D341Med (cell line): ENCODE measurements around the gene C11orf91.
"Not testable (repeated sequence)": the region's sequence is repeated elsewhere in the genome, so short reads cannot be mapped to it uniquely, and the experiment has no call there.

Experiments used
- DNase-seq: peaks from one replicate; pipeline ENCODE4 v3.0.0; 2012; ENCODE audit warnings: low spot score

Gene C11orf91

GRCh38 chr11:33700502-33701271 lies at the start of gene C11orf91:
Gene C11orf91 (minus strand): TSS chr11:33700826. CDS start chr11:33700740, 86 bp downstream.
- DNase-seq = peak; percentile 96

GRCh38 chr11:33747979-33748378 lies 47.4 kb upstream of the C11orf91 start:
- DNase-seq = no peak

GRCh38 chr11:33743291-33743690 lies 42.7 kb upstream of the C11orf91 start:
- no peak for DNase-seq

- no peak for DNase-seq
These were observed 41.7 kb upstream of the C11orf91 start for GRCh38 chr11:33742249-33742851.

GRCh38 chr11:33741806-33742205 lies 41.2 kb upstream of the C11orf91 start:
- no peak for DNase-seq

- no peak for DNase-seq
These were observed 36.8 kb upstream of the C11orf91 start for GRCh38 chr11:33737362-33737821.

GRCh38 chr11:33736148-33736812 lies 35.7 kb upstream of the C11orf91 start, which contains the start of gene CD59:
Gene CD59 (minus strand): TSS chr11:33736423. CDS start chr11:33722445, 13,978 bp downstream.
- peak; percentile 94 for DNase-seq

- DNase-seq = no peak
These were observed 34.9 kb upstream of the C11orf91 start for GRCh38 chr11:33735271-33736147.

GRCh38 chr11:33734441-33735270 lies 34.0 kb upstream of the C11orf91 start:
- DNase-seq = no peak

- DNase-seq = no peak
These were observed 33.4 kb upstream of the C11orf91 start for GRCh38 chr11:33733980-33734379.

GRCh38 chr11:33731723-33732531 lies 31.3 kb upstream of the C11orf91 start:
- no peak for DNase-seq

- DNase-seq = no peak
These were observed 30.1 kb upstream of the C11orf91 start for GRCh38 chr11:33730716-33731115.

- DNase-seq = not testable (repeated sequence)
These were observed 28.5 kb upstream of the C11orf91 start for GRCh38 chr11:33729072-33729664.

GRCh38 chr11:33727539-33727938 lies 26.9 kb upstream of the C11orf91 start:
- not testable (repeated sequence) for DNase-seq

GRCh38 chr11:33725496-33725895 lies 24.9 kb upstream of the C11orf91 start:
- DNase-seq = no peak

- no peak for DNase-seq
These were observed 24.0 kb upstream of the C11orf91 start for GRCh38 chr11:33724644-33725035.

GRCh38 chr11:33723238-33723881 lies 22.7 kb upstream of the C11orf91 start:
- DNase-seq = no peak

- no peak for DNase-seq
These were observed 22.1 kb upstream of the C11orf91 start for GRCh38 chr11:33722590-33723234.

GRCh38 chr11:33721984-33722383 lies 21.4 kb upstream of the C11orf91 start:
- no peak for DNase-seq
